HepG2 (cell line): Measurements from ENCODE around the gene CYP17A1. TPM values are rescaled to one million over a fixed set of nuclear protein-coding genes. Genes with fewer than 3 reads are reported as not detected.

Experiments
- ATAC-seq: fragments of 200-7000 bp; cut with Tn5 transposase; 3 replicates; pipeline ENCODE4 v1.9.1; 2020; ENCODE audit warnings: mild to moderate bottlenecking, moderate library complexity
- BruUV-seq: library from RNA; stranded (reverse); fragments of 400-500 nt; replicated peaks from 2 replicates; lab custom pipeline; 2021; lab: Mats Ljungman, UMichigan
- CTCF ChIA-PET: fragments of 300-600 bp; formaldehyde crosslinking; extraction: SDS; loops from one replicate; lab custom pipeline; 2021; ENCODE audit warnings: low total read pairs, inconsistent platforms, low intra/inter-chr PET ratio; lab: Yijun Ruan, JAX
- POLR2A ChIA-PET: fragments of 350-600 bp; sonication (Branson Sonifier 250); formaldehyde crosslinking; loops from one replicate; lab custom pipeline; 2020; ENCODE audit warnings: antibody characterized with exemption, inconsistent platforms; lab: Yijun Ruan, JAX
- DNase-seq: peaks from one replicate; pipeline ENCODE4 v3.0.0-alpha.2; 2015; ENCODE audit warnings: low spot score
- FAIRE-seq: peaks from 3 replicates; lab custom pipeline; 2011; peaks lifted over from hg19 to GRCh38; lab: Jason Lieb, UNC
- H2AFZ ChIP-seq: one replicate; pipeline ENCODE4 v1.6.1; 2011; ENCODE audit warnings: low read length, inconsistent platforms
- H3K27ac ChIP-seq: fragments of 300-600 bp; 3 replicates; pipeline ENCODE4 v1.8.0; 2011; ENCODE audit warnings: mixed run types, mild to moderate bottlenecking, mixed read lengths, low read length, inconsistent platforms; ENCODE audit not compliant: insufficient read depth; ENCODE audit errors: extremely low read length
- H3K27me3 ChIP-seq, 2 experiments: fragments of 200-600 bp in 1 of 2; 2 replicates in 1 of 2; 3 replicates in 1 of 2; pipeline versions ENCODE4 v1.6.0 to v1.8.0; 2011; ENCODE audit warnings: low read length in 2 of 2, mild to moderate bottlenecking in 2 of 2, moderate library complexity in 2 of 2, inconsistent platforms in 1 of 2; ENCODE audit not compliant: insufficient read depth in 2 of 2, control insufficient read depth in 1 of 2
- H3K36me3 ChIP-seq, 2 experiments: fragments of 200-600 bp in 1 of 2; replicated peaks in 1 of 2; 2 replicates in 1 of 2; 3 replicates in 1 of 2; pipeline versions ENCODE4 v1.5.1 to v1.8.0; 2011; ENCODE audit warnings: low read length in 2 of 2, inconsistent platforms in 1 of 2; ENCODE audit not compliant: insufficient read depth in 2 of 2, control insufficient read depth in 1 of 2
- H3K4me1 ChIP-seq: 2 replicates; pipeline ENCODE4 v1.5.1; 2012; ENCODE audit warnings: low read length, inconsistent platforms; ENCODE audit not compliant: insufficient read depth
- H3K4me2 ChIP-seq: 2 replicates; pipeline ENCODE4 v1.6.0; 2011; ENCODE audit warnings: low read depth, low read length, inconsistent platforms
- H3K4me3 ChIP-seq, 3 experiments: fragments of 200-600 bp in 1 of 3; sonication (generic), shearing (Covaris generic) in 1 of 3; replicated peaks in 1 of 3; 2 replicates each; pipeline ENCODE4 v1.5.1; 2011 to 2016; ENCODE audit warnings: low read length in 3 of 3, inconsistent platforms in 2 of 3, low read depth in 2 of 3, mild to moderate bottlenecking in 2 of 3, control low read depth in 1 of 3, mixed read lengths in 1 of 3; ENCODE audit not compliant: insufficient read depth in 1 of 3
- H3K79me2 ChIP-seq: one replicate; pipeline ENCODE4 v1.6.1; 2011; ENCODE audit warnings: low read length, inconsistent platforms; ENCODE audit not compliant: insufficient read depth
- H3K9ac ChIP-seq: 2 replicates; pipeline ENCODE4 v1.6.0; 2011; ENCODE audit warnings: mild to moderate bottlenecking, low read depth, low read length, inconsistent platforms; ENCODE audit not compliant: insufficient read depth
- H3K9me3 ChIP-seq: 2 replicates; pipeline ENCODE4 v1.5.1; 2012; ENCODE audit warnings: mild to moderate bottlenecking, low read length
- H4K20me1 ChIP-seq: 2 replicates; pipeline ENCODE4 v1.6.0; 2011; ENCODE audit warnings: inconsistent platforms, mild to moderate bottlenecking, low read length, moderate library complexity; ENCODE audit not compliant: insufficient read depth
- EEA1 ChIP-seq: sonication (generic); formaldehyde crosslinking; IDR thresholded peaks from 2 replicates; pipeline ENCODE4 v1.5.1; 2020; ENCODE audit warnings: mild to moderate bottlenecking, missing genetic modification reagents, borderline replicate concordance
- KAT2B ChIP-seq: fragments of 150-350 bp; IDR thresholded peaks from 2 replicates; pipeline ENCODE4 v1.6.1; 2014; ENCODE audit warnings: low read depth, low read length, borderline replicate concordance
- SOX6 ChIP-seq, 2 experiments: fragments of 450-650 bp in 1 of 2; sonication (generic) in 1 of 2; formaldehyde crosslinking in 1 of 2; IDR thresholded peaks; 2 replicates each; pipeline versions ENCODE4 v1.4.0 to v1.6.1; 2017 to 2020; ENCODE audit warnings: antibody characterized with exemption in 1 of 2, mild to moderate bottlenecking in 1 of 2, missing genetic modification reagents in 1 of 2
- SRY ChIP-seq: sonication (generic); formaldehyde crosslinking; IDR thresholded peaks from 2 replicates; pipeline ENCODE4 v1.8.0; 2022; ENCODE audit warnings: mild to moderate bottlenecking, missing genetic modification reagents
- ZBTB20 ChIP-seq: sonication (generic); formaldehyde crosslinking; IDR thresholded peaks from 2 replicates; pipeline ENCODE4 v1.8.1; 2023; ENCODE audit warnings: missing genetic modification reagents, low read depth, mild to moderate bottlenecking, borderline replicate concordance
- ZIK1 ChIP-seq: sonication (generic); formaldehyde crosslinking; IDR thresholded peaks from 2 replicates; pipeline ENCODE4 v1.5.0; 2020; ENCODE audit warnings: mild to moderate bottlenecking, low read depth, missing genetic modification reagents, borderline replicate concordance
- ZNF382 ChIP-seq: sonication (generic); formaldehyde crosslinking; IDR thresholded peaks from 2 replicates; pipeline ENCODE4 v1.5.0; 2020; ENCODE audit warnings: missing genetic modification reagents, mild to moderate bottlenecking, borderline replicate concordance
- ZNF615 ChIP-seq: sonication (generic); formaldehyde crosslinking; IDR thresholded peaks from 2 replicates; pipeline ENCODE4 v1.5.0; 2020; ENCODE audit warnings: mild to moderate bottlenecking, missing genetic modification reagents, borderline replicate concordance
- ZNF713 ChIP-seq: sonication (generic); formaldehyde crosslinking; IDR thresholded peaks from 2 replicates; pipeline ENCODE4 v1.4.0; 2020; ENCODE audit warnings: mild to moderate bottlenecking, missing genetic modification reagents
- ZNF75D ChIP-seq: sonication (generic); formaldehyde crosslinking; IDR thresholded peaks from 2 replicates; pipeline ENCODE4 v1.8.1; 2023; ENCODE audit warnings: missing genetic modification reagents, mild to moderate bottlenecking, borderline replicate concordance
- ZNF800 ChIP-seq: sonication (generic); formaldehyde crosslinking; IDR thresholded peaks from 2 replicates; pipeline ENCODE4 v1.4.0; 2020; ENCODE audit warnings: missing genetic modification reagents
- WGBS: methylation state at CpG from one replicate; pipeline ENCODE4 v1.1.6; 2017; ENCODE audit warnings: low lambda C conversion rate; 5-methylcytosine and 5-hydroxymethylcytosine counted together
- in situ Hi-C: cut with HindIII; loops from 2 replicates; pipeline ENCODE4 v1.10.0; 2017; ENCODE audit warnings: low pct_unique_long_range_greater_than_20kb; ENCODE audit not compliant: extremely low pct_ligation_motif_present
- intact Hi-C: fragments of 100-400 bp; cut with micrococcal nuclease; formaldehyde crosslinking; loops from one replicate; pipeline ENCODE4 v1.10.0; 2022; ENCODE audit not compliant: unreplicated experiment
- polyA plus RNA-seq, 8 experiments: library from polyadenylated mRNA; depleted of rRNA in 3 of 8; stranded (reverse) in 7 of 8; unstranded in 1 of 8; fragments of >200 nt; fragmentation: Illumina TruSeq in 4 of 8; extraction: Trizol in 4 of 8; gene quantifications; 2 replicates each; pipeline versions ENCODE4 v1.2.1 to v1.2.3, GENCODE V29; 2011 to 2016; ENCODE audit warnings: low read depth in 4 of 8, missing spikeins in 1 of 8, mixed read lengths in 1 of 8; ENCODE audit not compliant: insufficient read depth in 1 of 8
- total RNA-seq, 5 experiments: library from RNA; depleted of rRNA; stranded (reverse); fragments of >200 nt; fragmentation: Illumina TruSeq; extraction: Trizol; gene quantifications; 2 replicates each; pipeline ENCODE4 v1.2.3, GENCODE V29; 2016; ENCODE audit warnings: low read depth in 1 of 5

Gene CYP17A1
- total and polyA plus RNA-seq, 2 of the 13 experiments (the other 11 are each of a cell fraction or from before 2014, with no cell fraction given), result 0.13 to 1.1 TPM

GRCh38 chr10:102824664-102825063, 12.5 kb downstream of the CYP17A1 start:
- no peaks in the 10 kb centered on the region for H3K36me3 ChIP-seq
- in situ Hi-C loops, result no loop called here
- H3K4me3 ChIP-seq, result no peak overlapping the region
- H3K27me3 ChIP-seq, result no peaks in the 10 kb centered on the region
- H3K79me2 ChIP-seq, result no peaks in the 10 kb centered on the region
- peaks cover 22% of the 10 kb centered on the region for H3K4me1 ChIP-seq
- no peaks in the 10 kb centered on the region for H3K9me3 ChIP-seq
- H4K20me1 ChIP-seq, result no peaks in the 10 kb centered on the region
- ATAC-seq (no peak), FAIRE-seq (no peak), DNase-seq (no peak)
- intact Hi-C loops, result no loop called here
- WGBS, result 60% methylated on average over 1 of the region's 4 CpGs
- H2AFZ ChIP-seq, result no peak overlapping the region
- H3K27ac ChIP-seq, result no peak overlapping the region
- BruUV-seq, result no TSS peak
- CTCF ChIA-PET, result no interaction called here
- POLR2A ChIA-PET, result no interaction called here
- TF ChIP-seq ZIK1 (CRISPR knock-in tag), result no peak
- no peak for TF ChIP-seq ZNF800 (CRISPR knock-in tag)
- TF ChIP-seq ZNF75D, result no peak
- TF ChIP-seq ZBTB20, result no peak
- TF ChIP-seq SRY, result no peak
- no peak for TF ChIP-seq EEA1
- TF ChIP-seq ZNF615 (CRISPR knock-in tag), result no peak
- TF ChIP-seq SOX6 (IDR thresholded peaks at IDR 0.05), result no peak
- no peak for TF ChIP-seq SOX6 (CRISPR knock-in tag; IDR thresholded peaks at IDR 0.05)
- TF ChIP-seq KAT2B, result no peak
- TF ChIP-seq ZNF713 (CRISPR knock-in tag), result no peak
- no peak for TF ChIP-seq ZNF382 (CRISPR knock-in tag)
- no peak overlapping the region for H3K9ac ChIP-seq
- H3K4me2 ChIP-seq, result no peak overlapping the region
